IPS-18c (cell line): ENCODE results near the gene LOX.
"Not testable (repeated sequence)": the region's sequence is repeated elsewhere in the genome, so short reads cannot be mapped to it uniquely, and the experiment has no call there.

Source experiments
- H3K4me3 ChIP-seq: 2 replicates; pipeline ENCODE4 v1.7.0; 2013; ENCODE audit warnings: low read depth, mild to moderate bottlenecking, low read length, moderate library complexity; ENCODE audit not compliant: insufficient read depth
- H3K9me3 ChIP-seq: one replicate; pipeline ENCODE4 v1.6.1; 2013; ENCODE audit warnings: mild to moderate bottlenecking, low read length, moderate library complexity; ENCODE audit not compliant: control insufficient read depth, insufficient read depth

Gene LOX

DNA sequence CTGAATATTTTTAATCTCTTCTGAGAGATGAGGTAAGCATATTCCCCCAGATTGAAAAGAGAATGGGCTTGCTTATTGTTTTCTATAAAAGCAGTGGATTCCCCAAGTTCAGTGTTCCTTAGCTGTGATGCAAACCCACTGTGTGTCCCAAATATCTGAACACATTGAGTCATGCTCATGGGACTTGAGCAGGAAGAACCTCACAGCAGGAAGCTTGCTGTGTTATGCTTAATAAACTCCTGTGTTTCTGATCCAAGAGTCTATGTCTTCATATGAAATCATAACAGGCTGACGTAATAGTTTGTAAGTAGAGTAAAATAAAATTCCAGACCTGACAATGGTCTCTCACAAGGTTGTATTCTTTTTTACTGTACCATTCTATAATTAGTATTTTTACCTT lies 24.8 kb upstream of the LOX start:
- no peak overlapping the region for H3K4me3 ChIP-seq

DNA sequence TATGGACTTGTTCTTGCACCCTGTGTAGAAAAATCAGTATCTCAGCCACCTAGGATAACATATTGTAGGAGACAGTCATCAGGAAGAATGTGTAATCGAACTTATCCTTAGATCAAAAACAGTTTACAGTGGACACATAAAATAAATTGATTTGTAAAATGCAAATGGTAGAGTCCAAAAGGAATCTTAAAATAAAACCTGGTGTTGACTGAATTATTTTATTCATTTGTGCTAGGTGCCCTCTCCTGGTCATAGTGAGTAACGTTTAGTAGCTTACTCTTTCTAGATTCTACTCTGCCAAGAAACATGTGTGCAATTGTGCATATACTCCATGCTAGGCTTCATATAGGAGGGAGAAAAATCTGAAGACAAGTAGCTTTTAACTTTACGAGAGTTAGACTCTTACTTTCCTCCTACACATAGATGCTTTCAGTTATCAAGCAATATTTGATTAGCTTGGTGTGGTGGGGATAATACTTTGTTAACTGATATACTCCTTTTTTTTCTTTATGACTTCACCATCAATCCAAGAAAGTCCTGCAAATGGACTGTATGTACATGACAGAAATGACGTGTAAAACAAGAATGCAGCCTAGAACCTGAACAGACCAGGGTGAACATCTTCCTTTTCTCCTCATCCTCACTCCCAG lies 23.7 kb upstream of the LOX start:
- no peaks in the 10 kb centered on the region for H3K9me3 ChIP-seq
- no peak overlapping the region for H3K4me3 ChIP-seq

More for the DNA sequence above, 24.8 kb upstream of the LOX start:
- H3K9me3 ChIP-seq, result no peaks in the 10 kb centered on the region

DNA sequence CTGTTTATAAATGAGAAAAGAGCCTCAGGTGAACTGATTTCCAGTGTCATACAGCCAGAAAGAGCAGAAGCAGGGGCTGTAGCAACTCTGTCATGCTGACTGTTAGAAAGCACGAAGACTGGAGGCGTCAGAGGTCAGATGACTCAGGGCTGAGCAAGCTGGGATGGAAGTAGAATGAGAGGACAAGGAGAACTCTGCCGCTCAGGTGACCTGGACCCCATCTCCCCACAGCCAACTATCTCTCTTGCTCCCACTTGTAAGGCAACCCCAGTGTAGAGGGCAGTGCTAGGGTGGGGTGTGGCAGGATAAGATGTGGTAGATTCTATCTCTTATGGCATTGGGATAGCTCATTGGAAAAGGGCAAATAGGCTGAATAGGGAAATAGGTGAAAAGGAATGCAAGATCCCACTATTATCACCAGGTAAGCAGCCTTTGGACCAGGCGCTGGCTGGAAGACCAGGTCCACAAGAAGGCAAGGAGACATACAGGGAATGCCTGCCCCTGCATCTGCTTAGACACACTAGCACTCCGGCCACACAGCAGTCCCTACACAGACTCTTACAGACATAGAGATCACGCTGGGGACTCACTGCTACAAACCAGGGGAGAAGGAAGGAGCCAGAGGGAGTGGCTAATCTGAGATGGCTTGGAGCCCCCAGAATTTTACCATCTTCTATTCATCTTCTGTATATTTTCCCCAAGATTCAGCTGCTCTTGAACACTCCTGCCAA lies 21.2 kb upstream of the LOX start:
- Histone ChIP-seq H3K4me3 (no peak overlapping the region), H3K9me3 (no peaks in the 10 kb centered on the region)

DNA sequence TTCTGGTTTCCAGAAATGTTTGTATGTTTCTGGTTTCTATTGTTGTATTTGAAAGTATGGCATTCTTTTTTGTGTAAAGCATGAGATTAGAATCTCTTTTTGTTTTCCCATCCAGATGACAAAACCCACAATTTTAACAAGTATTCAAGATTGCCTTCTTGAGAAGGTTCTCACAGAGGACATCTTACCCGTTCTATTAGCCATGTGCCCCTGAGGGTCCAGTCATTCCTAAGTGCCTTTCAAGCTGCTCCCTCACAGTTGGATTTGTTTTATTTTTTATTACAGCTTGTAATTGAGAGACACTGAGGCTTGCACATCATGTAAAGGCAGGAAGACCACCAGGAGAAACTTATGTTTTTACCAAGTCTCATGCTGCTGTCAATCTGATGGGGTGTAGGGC lies 19.3 kb upstream of the LOX start:
- H3K4me3 ChIP-seq, result no peak overlapping the region
- no peaks in the 10 kb centered on the region for H3K9me3 ChIP-seq

DNA sequence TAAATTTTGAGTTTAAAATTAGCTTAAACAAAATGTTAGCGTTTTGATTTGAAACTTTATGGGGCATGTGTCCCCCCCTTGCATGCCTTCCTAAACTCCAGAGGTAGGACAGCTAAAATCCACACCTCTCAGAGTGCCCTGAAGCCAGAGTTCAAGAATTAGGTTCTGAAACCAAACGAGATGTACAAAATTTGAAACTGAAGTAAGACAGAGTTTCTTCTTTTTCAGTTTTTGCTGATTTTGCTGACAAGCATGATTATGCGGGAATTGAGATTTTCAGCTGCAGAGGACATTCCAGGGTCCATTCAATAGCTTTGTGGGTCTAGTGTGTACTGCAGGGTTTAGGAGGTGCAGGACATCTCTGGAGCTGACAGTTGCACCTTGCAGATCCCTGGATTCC lies 17.1 kb upstream of the LOX start:
- H3K9me3 ChIP-seq, result no peaks in the 10 kb centered on the region
- no peak overlapping the region for H3K4me3 ChIP-seq

DNA sequence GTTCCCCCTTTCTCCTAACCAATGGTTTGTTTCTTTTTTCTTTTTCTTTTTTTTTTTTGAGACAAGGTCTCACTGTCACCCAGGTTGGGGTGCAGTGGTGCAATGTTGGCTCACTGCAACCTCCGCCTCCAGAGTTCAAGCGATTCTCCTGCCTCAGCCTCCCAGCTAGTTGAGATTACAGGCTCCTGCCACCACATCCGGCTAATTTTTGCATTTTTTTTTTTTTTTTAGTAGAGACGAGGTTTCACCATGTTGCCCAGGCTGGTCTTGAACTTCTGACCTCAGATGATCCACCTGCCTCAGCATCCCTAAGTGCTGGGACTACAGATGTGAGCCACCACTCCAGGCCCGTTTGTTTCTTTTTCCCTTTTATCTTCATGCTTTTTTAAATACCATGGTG lies 16.2 kb upstream of the LOX start:
- H3K4me3 ChIP-seq, H3K9me3 ChIP-seq: not testable (repeated sequence)

DNA sequence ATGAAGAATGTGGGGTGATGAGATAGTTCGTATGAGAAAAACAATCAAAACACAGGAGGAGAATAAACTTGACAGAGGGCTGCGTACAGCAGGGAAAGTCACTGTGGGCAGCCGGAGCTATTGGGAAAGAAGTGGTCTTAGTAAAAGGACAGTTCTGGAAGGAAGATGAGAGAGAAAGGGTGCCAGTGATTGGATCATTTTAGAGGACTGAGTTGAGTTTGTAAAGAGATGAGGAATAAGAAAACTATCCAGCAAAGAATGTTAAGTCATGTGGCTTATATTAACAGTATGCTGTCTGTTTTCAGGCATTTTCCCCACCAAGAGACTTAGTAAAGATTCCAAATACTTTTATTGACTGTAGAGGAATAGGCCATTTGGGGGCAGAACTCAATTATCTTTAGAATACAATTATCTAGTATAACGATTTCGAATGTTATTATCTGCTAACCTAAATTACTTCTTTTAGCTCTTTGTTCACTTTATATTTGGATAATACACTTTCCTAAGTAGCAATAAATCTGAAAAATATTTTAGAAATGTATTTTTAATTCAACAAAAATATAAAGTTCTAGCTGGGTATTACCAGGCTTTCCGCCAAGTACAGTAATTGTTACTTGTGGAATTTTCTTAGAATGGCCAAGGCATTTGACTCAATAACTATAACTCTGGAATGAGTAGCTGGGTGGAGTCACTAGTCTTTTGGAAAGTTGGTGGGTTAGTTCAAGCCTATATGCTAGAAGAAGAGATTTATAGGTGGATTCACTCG lies 15.5 kb upstream of the LOX start:
- Histone ChIP-seq H3K4me3 (no peak overlapping the region), H3K9me3 (no peaks in the 10 kb centered on the region)

DNA sequence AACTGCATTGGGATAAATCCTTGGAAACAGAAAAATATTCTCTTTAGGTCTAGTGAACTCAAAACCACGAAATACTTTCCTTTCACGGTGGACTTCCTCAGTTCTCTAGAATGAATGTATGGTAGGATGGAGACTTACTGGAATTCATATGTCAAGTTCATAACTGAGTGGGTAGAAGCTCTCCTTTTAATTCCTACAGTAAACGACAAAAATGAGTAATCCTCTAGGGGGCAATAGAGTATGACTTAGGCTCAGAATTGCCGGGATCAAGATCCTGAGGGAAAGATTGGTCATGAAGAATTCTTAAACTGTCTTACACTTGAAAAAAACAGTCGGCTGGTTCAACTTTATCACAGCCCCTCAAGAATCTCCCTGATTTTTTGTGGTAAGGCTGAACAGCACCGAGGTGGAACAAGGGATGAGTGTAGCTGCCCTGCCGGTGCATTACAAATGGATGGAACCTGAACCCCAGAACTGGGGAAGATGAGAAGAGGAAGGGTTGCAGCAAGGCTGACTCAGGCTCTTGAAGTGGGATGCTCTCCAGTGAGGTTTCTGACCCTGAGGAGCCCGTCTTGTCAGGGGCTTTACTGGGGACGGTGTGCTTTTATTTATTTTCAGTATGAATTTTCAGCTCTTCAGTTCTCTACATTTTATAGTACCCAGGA lies 14.0 kb upstream of the LOX start:
- H3K9me3 ChIP-seq, result no peaks in the 10 kb centered on the region
- no peak overlapping the region for H3K4me3 ChIP-seq

DNA sequence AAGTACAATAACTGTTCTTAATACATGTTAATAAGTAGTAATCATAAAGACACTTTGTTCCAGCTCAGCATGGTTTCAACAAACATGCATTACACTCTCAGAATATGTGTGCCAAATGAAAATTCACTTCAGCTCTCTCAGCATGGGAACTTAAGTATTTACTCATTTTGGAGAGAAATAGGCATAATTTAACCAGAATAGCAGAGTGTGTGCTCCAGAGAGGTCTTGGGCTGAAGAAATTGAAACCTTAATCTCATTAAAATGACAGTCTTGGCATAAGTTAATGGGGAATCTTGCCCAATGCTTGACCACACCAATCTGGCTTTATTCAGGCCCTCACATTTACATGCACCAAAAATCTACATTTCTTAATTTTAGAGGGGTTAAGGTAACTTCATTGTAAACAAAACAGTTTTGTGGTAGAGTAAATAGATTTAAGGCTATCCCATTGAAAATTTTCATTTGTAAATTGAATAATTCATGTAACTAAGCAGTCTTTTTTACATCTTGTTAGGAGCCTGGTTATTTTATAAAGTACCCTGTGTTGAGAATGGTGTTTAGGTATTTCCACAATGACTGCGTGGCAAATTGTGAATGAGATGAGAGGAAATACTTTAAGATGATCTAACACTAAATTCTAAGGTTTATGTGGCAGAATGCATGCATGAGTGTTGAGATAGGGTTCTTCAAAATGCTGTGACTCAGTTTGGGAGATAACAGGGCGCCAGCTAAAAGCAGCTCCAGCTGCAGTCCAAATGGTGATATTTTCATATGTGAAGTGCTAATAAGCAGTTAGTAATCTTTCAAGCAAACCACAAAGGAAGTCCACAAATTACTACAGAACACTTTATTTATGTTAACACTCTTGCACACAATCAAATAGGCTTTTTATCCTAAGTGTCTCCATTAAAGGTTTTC lies 11.3 kb upstream of the LOX start:
- no peak overlapping the region for H3K4me3 ChIP-seq

DNA sequence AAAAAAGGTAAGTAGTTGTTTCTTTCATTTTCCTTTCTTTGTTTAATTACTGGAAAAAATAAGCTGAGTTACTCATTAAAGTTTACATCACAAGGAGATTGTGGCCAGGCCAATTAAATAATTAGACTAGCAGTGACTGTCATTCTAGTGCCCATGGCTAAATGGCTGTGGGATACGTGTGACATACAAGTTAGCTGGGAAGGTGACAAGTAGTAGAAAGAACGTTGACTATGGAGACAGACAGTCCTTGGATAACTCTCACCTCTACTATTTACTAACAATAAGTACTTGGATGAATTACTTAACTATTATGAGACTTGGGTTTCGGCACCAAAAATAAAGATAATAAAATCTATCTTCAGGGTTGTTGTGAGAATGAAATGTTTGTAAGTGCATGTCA lies 7.0 kb upstream of the LOX start:
- no peaks in the 10 kb centered on the region for H3K9me3 ChIP-seq

More for the DNA sequence above, 11.3 kb upstream of the LOX start:
- no peaks in the 10 kb centered on the region for H3K9me3 ChIP-seq

DNA sequence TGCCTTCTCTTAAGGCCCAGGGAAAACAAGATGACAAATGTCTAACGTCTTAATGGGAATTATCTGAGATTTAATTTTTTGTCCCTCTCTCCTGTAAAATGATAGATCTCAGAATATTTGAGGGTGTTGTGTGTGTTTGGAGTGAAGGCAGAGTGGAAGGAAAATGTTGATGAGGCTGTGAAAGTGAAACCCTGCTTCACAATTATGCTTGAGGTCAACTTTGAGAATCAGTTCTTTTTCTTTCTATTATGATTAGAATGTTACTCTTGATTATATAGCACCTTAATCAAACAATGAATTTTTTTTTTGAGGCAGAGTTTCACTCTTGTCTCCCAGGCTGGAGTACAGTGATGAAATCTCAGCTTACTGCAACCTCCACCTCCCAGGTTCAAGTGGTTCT lies 5.5 kb upstream of the LOX start:
- Histone ChIP-seq H3K9me3 (no peaks in the 10 kb centered on the region), H3K4me3 (no peak overlapping the region)

More for the DNA sequence above, 7.0 kb upstream of the LOX start:
- H3K4me3 ChIP-seq, result no peak overlapping the region

DNA sequence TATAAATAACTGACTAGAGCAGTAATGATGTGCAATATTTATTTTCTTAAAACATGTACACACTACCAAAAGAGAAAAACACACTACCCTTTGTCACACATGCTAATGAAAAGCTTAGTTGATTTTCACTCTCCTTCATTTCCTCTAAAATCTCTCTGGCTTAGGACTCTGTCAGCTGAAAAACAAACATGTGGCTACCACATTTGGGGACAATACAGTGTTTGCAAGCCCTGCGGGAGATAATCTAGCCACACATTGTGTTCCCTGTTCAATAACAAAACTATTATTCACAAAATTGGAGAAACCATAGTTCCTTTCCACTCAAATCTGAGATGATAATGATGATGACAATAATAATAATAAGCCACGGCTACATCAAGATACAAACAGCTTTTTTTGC lies 3.5 kb upstream of the LOX start:
- Histone ChIP-seq H3K9me3 (no peaks in the 10 kb centered on the region), H3K4me3 (no peak overlapping the region)

DNA sequence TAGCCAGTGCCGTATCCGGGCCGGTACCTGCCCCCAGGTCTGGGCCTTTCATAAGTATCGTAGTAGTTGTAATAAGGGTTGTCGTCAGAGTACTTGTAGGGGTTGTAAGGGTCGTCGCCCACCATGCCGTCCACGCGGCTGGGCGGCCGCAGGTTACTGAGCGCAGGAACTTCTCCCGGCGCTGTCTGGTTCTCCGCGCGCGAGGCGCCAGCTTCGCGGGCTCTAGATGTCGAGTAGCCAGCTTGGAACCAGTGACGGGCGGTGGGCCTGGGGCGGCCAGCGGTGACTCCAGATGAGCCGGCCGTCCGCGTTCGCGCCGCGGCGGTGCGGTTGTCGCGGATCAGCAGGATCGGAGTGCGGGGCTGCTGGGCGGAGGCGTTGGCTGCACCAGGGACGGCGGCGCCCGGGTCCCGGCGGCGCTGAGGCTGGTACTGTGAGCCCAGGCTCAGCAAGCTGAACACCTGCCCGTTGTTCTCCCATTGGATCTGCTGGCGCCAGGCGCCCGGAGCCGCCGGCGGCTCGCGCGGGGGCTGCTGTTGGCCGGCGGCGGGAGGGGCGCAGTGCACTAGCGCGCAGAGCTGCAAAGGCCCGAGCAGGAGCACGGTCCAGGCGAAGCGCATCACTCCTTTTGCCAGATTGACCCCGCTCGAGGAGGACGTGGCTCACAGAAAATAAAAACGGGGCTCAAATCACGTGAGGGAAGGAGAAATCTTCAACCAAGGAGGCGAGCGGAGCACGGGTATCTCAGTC lies 518 bp downstream of the LOX start:
- no peaks in the 10 kb centered on the region for H3K9me3 ChIP-seq
- peak overlapping the region; percentile 51 for H3K4me3 ChIP-seq

DNA sequence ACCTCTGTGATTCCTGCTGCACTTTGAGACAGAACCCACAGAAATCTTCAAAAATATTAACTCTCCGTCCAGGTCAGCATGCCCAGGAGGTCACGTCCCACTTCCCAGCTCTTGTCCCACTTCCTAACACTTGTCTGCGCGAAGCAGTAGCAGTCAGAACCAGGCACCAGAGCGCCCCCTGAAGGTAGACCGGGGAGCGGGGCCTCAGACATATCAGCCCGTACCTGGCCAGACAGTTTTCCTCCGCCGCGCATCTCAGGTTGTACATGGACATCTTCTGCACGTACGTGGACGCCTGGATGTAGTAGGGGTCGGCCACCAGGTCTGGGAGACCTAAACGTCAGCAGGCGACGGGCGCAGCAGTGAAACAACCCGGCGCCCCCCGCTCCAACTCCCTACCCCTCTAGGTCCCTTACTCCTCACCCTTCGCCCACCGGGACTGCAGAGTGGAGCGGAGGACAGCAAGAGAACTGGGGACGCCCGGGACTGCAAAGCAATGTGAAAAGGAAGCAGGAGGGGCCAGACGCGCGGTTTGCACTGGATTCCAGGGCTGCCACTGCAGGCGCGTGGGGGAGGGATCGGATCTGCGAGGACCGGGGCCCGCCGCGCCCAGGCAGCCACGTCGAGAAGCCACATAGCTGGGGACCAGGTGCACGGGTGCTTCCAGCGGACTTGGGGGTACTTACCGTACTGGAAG lies 1.2 kb downstream of the LOX start:
- Histone ChIP-seq H3K9me3 (no peaks in the 10 kb centered on the region), H3K4me3 (peak overlapping the region; percentile 51)

DNA sequence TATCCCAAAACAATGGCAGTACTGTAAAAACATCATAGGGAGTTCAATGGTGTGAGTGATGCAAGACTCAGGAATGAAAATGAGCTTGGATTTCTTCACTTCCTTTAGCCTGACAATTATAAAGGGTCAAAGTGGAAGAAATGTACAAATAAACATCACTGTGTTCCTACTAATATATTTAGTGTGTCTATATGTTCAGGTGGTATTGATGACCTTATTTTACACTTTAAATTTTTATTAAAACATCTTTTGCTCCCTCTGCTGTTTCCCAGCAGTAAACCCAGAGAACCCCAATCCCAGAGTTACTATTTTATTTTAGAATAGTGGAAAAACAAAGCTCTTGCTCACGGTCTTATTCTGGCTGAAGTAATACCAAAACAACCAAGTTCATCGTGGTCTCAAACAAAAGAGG lies 2.0 kb downstream of the LOX start:
- H3K4me3 ChIP-seq, result no peak overlapping the region
- H3K9me3 ChIP-seq, result no peaks in the 10 kb centered on the region

DNA sequence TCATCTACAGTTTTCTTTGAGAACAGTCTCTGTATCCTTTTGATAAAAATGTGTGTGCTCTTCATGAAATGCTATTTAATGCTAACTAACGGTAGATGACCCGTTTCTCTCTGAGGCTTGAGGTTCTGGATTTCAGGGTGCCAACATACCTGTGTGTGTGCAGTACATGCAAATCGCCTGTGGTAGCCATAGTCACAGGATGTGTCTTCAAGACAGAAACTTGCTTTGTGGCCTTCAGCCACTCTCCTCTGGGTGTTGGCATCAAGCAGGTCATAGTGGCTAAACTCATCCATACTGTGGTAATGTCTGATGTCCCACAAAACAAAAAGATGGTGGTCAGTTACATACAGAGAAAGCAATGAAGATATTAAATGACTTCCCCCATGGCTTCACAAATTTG lies 4.2 kb downstream of the LOX start:
- Histone ChIP-seq H3K9me3 (no peaks in the 10 kb centered on the region), H3K4me3 (no peak overlapping the region)
